GM19372 (cell line): ENCODE measurements around the gene SLC16A4.
"Not testable (repeated sequence)": the region's sequence is repeated elsewhere in the genome, so short reads cannot be mapped to it uniquely, and the experiment has no call there.

ENCODE experiments used
- ATAC-seq: cut with Tn5 transposase; IDR thresholded peaks from one replicate; pipeline ENCODE4 v1.9.1; 2021; ENCODE audit warnings: mild to moderate bottlenecking, low read depth, moderate library complexity; ENCODE audit not compliant: unreplicated experiment

The SLC16A4 gene

GRCh38 chr1:110390692-110391245, at the start of gene SLC16A4:
TSS of gene SLC16A4 (minus strand) at chr1:110391026. CDS start at chr1:110389323, 1,703 bp downstream.
- ATAC-seq, result no peak

GRCh38 chr1:110439873-110440272, 49.0 kb upstream of the SLC16A4 start:
- not testable (repeated sequence) for ATAC-seq

GRCh38 chr1:110438893-110439292, 48.1 kb upstream of the SLC16A4 start:
- ATAC-seq, result no peak

- ATAC-seq, result not testable (repeated sequence)
These were observed 46.9 kb upstream of the SLC16A4 start for GRCh38 chr1:110437645-110438299.

- ATAC-seq, result no peak
These were observed 45.8 kb upstream of the SLC16A4 start for GRCh38 chr1:110436635-110437034.

GRCh38 chr1:110434946-110435345, 44.1 kb upstream of the SLC16A4 start:
- no peak for ATAC-seq

- ATAC-seq, result no peak
These were observed 43.0 kb upstream of the SLC16A4 start for GRCh38 chr1:110433803-110434202.

GRCh38 chr1:110433213-110433612, 42.4 kb upstream of the SLC16A4 start:
- ATAC-seq, result no peak

- ATAC-seq, result no peak
These were observed 40.1 kb upstream of the SLC16A4 start for GRCh38 chr1:110430901-110431300.

GRCh38 chr1:110430366-110430765, 39.5 kb upstream of the SLC16A4 start:
- no peak for ATAC-seq

- ATAC-seq, result no peak
These were observed 38.1 kb upstream of the SLC16A4 start for GRCh38 chr1:110428946-110429345.

- ATAC-seq, result no peak
These were observed 36.0 kb upstream of the SLC16A4 start for GRCh38 chr1:110426854-110427253.

- no peak for ATAC-seq
These were observed 34.9 kb upstream of the SLC16A4 start for GRCh38 chr1:110425612-110426152.

- no peak for ATAC-seq
These were observed 34.1 kb upstream of the SLC16A4 start for GRCh38 chr1:110424699-110425611.

- no peak for ATAC-seq
These were observed 30.3 kb upstream of the SLC16A4 start for GRCh38 chr1:110420874-110421793.

- no peak for ATAC-seq
These were observed 29.3 kb upstream of the SLC16A4 start for GRCh38 chr1:110420023-110420662.

GRCh38 chr1:110418729-110419128, 27.9 kb upstream of the SLC16A4 start:
- no peak for ATAC-seq

GRCh38 chr1:110413045-110413444, 22.2 kb upstream of the SLC16A4 start:
- ATAC-seq, result not testable (repeated sequence)

- ATAC-seq, result no peak
These were observed 21.8 kb upstream of the SLC16A4 start for GRCh38 chr1:110412576-110412975.
